GM12801 (cell line): ENCODE data around the gene MRC2.

Experiments used
- TF ChIP-seq, protein P1 (sequence below): IDR thresholded peaks from one replicate; pipeline ENCODE4 v1.5.1; 2011; ENCODE audit warnings: control low read depth; ENCODE audit not compliant: insufficient read length; ENCODE audit errors: extremely low read depth

Gene MRC2

DNA sequence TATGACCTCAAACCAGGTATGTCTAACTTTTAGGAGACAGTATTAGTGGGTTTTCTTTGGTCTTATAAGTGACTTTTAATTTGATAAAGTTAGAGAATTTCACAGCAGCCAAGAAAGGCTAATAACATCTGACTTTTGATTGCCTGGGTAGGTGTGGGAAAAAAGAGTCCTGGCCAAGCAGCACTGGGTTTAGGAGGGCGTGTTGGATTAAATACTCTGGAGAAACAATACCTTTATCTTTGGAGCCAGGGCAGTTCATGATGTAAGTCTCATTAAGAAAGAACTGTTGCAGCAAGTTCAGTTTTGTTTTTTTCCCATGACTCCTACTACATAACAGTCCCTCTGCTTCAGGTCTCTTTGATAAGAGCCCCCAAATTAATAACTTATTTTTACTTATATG is 26.7 kb upstream of the MRC2 start:
- TF ChIP-seq, protein P1, sequence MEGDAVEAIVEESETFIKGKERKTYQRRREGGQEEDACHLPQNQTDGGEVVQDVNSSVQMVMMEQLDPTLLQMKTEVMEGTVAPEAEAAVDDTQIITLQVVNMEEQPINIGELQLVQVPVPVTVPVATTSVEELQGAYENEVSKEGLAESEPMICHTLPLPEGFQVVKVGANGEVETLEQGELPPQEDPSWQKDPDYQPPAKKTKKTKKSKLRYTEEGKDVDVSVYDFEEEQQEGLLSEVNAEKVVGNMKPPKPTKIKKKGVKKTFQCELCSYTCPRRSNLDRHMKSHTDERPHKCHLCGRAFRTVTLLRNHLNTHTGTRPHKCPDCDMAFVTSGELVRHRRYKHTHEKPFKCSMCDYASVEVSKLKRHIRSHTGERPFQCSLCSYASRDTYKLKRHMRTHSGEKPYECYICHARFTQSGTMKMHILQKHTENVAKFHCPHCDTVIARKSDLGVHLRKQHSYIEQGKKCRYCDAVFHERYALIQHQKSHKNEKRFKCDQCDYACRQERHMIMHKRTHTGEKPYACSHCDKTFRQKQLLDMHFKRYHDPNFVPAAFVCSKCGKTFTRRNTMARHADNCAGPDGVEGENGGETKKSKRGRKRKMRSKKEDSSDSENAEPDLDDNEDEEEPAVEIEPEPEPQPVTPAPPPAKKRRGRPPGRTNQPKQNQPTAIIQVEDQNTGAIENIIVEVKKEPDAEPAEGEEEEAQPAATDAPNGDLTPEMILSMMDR: no peak

DNA sequence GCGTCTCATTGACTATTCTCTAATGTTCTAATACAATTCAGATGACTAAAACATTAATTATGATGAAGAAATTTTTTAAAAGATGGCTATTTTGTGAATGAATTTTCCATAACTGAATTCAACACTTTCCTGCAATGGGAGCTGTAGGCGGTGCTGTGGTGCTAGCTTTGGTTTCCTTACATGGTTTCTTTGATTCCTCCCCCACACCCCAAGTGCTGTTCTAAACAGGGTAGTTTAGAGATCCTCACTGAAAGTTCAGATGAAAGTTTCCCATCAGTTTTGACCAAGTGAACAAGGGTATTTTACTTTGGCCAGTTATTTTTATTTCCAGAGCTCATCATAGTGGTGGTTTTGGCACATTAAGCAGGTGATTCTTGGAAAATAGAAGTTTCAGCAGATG is 26.0 kb upstream of the MRC2 start:
- TF ChIP-seq, protein P1: no peak

DNA sequence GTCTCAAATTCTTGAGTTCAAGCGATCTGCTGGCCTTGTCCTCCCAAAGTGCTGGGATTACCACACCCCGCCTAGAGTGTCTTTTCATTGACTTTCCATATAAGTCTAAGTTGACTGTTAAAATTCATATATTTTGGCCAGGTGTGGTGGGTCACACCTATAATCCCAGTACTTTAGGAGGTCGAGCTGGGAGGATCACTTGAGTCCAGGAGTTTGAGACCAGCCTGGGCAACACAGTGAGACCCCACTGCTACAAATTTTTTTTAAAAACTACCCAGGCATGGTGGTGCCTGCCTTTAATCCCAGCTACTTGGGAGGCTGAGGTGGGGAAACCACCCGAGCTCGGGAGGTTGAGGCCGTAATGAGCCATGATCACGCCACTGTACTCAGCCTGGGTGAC is 21.9 kb upstream of the MRC2 start:
- TF ChIP-seq, protein P1: no peak

DNA sequence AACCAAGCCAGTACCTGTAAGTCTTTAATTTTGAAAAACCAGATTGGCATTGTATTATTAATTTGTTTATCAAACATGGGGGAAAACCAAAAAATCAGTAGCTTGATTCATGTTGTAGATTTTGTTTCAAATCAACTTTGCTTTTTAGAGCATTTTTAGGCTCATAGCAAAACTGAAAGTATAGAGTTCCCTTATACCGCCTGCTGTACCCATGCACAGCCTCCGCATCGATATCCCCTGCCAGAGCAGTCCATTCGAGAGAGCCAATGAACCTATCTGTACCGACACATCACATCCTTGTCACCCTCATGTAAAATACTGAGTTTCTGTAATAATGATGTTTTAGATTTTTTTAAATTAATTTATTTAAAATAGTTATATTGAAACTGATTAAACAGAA is 16.2 kb upstream of the MRC2 start:
- TF ChIP-seq, protein P1: no peak

DNA sequence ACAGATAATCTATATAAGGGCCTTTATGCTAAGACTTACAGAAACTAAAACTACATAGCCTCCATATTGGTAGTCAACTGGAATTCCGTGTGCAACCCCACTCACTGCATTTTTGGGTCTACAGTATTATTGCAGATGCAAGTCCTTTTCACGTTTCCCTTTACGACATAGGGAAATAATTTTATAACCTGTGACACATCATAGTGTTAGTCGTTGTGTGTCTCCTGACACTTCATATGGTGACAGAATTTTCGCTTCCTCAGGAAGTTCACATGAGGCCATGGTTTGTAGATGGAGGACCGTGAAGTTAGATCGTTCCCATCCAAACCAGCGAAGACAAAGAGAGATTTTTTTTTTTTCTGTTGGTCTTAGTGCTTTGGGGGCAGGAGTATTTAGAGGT is 15.7 kb upstream of the MRC2 start:
- TF ChIP-seq, protein P1: no peak

DNA sequence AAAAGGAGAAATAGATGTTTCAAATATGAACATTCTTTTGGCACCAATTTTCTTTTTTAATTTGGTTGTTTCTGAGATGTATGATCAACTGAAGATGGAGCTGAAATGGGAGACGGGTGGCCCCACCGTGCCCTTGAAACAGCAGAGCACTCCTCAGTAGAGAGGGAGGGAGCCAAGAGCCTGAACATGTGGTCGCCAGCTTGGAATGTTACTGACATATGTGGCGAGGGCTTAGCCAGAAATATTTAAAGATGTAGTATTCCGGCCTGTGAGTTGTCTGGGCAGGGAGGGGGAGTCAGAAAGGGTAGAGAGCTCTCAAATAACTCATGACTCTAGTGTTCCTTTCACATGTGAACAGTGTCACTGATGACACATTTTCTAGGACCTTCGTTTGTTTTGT is 13.3 kb upstream of the MRC2 start:
- TF ChIP-seq, protein P1: no peak

DNA sequence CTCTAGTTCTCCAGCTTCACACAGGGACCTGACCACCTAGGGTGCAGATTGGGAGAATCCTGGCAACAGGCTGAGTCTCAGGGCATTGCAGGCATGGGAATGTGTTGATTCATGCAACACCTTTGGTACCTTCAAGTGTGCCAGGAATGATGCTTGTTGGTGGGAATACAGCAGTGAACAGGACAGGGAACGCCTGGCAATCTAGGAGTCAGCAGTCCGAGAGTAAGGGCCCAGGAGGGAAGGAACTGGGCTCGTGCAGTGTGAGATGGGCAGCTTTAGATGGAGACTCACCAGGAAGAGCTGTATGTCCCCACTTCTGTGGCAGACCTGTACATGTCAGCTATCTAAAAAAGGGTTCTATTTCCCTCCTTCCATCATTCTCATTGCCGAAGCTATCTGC is 12.0 kb upstream of the MRC2 start:
- TF ChIP-seq, protein P1: no peak
